Right renal pelvis (tissue), 4 donors: ENCODE data around the gene OBSL1. TPM values are rescaled to one million over a fixed set of nuclear protein-coding genes. Genes with fewer than 3 reads are reported as not detected.

ENCODE experiments used
- DNase-seq, 4 donors: peaks; one replicate each; pipeline ENCODE4 v3.0.0-alpha.2; 2013; ENCODE audit warnings: low read depth in 4 of 4, low spot score in 3 of 4, missing footprints in 1 of 4
- polyA plus RNA-seq, 4 donors: library from polyadenylated mRNA; unstranded; fragments of 120-200 nt; gene quantifications; one replicate each; pipeline ENCODE4 v1.2.1, GENCODE V29; 2013; ENCODE audit not compliant: insufficient read length in 4 of 4

Gene OBSL1
- polyA plus RNA-seq, 4 donors, result 122 to 193 (median 147) TPM

GRCh38 chr2:219552382-219553167 lies 18.8 kb downstream of the OBSL1 start:
- DNase-seq, result peak in 3 of 4 donors; percentile 77 to 88 (median 81)

GRCh38 chr2:219551441-219552381 lies 19.6 kb downstream of the OBSL1 start:
- no peak for DNase-seq

GRCh38 chr2:219549619-219550018 lies 21.7 kb downstream of the OBSL1 start:
- DNase-seq, result no peak

DNA sequence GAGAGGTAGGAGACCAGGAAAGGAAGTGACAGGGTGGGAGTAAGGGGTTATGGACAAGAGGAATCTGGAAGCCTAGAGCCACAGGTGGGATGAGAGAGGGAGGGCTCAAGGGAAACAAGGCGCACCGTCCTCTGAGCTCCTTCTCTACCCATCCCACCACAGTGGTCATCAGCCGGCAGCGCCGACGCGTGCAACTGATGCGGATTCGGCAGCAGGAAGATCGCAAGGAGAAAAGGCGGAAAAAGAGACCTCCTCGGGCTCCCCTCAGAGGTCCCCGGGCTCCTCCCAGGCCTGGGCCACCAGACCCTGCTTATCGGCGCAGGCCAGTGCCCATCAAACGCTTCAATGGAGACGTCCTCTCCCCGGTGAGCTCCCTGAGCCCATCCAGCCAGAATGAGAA lies 22.3 kb downstream of the OBSL1 start:
- no peak for DNase-seq

DNA sequence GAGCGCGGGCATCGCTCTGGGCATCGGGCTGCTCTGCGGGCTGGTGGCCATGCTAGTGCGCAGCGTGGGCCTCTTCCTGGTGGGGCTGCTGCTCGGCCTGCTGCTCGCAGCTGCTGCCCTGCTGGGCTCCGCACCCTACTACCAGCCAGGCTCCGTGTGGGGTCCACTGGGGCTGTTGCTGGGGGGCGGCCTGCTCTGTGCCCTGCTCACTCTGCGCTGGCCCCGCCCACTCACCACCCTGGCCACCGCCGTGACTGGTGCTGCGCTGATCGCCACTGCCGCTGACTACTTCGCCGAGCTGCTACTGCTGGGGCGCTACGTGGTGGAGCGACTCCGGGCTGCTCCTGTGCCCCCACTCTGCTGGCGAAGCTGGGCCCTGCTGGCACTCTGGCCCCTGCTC lies 23.7 kb downstream of the OBSL1 start:
- DNase-seq, result no peak

GRCh38 chr2:219545943-219546352 lies 25.4 kb downstream of the OBSL1 start:
- DNase-seq, result no peak

- no peak for DNase-seq
Observed at GRCh38 chr2:219545295-219545942, 25.9 kb downstream of the OBSL1 start.

GRCh38 chr2:219544567-219544966 lies 26.8 kb downstream of the OBSL1 start:
- DNase-seq, result no peak

- DNase-seq, result peak; percentile 94 to 98 (median 97)
Observed at GRCh38 chr2:219543596-219544358, 27.6 kb downstream of the OBSL1 start, which contains the start of the genes CHPF and TMEM198. TSS of gene CHPF (minus strand) at chr2:219543809. CDS start at chr2:219543538, 271 bp downstream. TSS of gene TMEM198 (plus strand) at chr2:219544028. CDS start at chr2:219544728, 700 bp downstream.

GRCh38 chr2:219542931-219543595 lies 28.3 kb downstream of the OBSL1 start:
- DNase-seq, result no peak

GRCh38 chr2:219541611-219542180 lies 29.6 kb downstream of the OBSL1 start:
- peak in 2 of 4 donors; percentile 72 to 85 for DNase-seq

GRCh38 chr2:219540784-219541504 lies 30.4 kb downstream of the OBSL1 start:
- no peak for DNase-seq

DNA sequence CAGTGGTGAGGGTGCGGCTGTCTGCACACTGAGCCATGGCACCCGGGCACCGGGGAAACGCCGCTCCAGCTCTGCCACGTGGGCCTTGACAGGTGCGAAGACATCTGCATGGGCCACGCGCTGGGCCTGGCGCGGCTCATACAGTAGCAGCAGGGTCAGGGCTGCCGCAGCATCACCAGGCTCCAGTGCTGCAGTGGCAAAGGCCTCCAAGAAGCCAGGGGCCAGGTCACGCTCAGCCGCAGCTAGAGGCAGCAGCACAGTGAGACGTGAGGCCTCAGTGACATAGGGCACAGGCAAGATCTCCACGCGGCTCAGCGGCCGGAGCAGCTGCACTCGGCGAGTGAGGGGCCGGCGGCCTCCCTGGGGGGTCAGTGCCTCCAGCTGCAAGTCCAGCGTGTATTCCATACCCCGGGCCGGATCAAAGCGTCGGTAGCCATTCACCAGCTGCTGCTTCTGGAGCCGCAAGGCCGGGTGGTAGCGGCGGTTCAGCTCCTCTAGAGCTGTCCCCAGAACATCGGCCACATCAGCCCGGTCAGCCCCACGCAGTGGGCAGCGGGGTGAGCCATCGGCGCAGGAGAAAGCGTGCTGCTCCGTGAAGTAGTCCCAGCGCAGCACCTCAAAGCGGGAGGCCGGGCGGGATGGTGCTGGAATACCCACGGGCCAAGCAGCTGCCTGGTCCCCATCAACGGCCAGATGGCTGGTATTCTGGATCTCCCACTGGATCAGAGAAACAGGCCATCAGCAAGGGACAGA lies 31.2 kb downstream of the OBSL1 start:
- DNase-seq, result no peak

DNA sequence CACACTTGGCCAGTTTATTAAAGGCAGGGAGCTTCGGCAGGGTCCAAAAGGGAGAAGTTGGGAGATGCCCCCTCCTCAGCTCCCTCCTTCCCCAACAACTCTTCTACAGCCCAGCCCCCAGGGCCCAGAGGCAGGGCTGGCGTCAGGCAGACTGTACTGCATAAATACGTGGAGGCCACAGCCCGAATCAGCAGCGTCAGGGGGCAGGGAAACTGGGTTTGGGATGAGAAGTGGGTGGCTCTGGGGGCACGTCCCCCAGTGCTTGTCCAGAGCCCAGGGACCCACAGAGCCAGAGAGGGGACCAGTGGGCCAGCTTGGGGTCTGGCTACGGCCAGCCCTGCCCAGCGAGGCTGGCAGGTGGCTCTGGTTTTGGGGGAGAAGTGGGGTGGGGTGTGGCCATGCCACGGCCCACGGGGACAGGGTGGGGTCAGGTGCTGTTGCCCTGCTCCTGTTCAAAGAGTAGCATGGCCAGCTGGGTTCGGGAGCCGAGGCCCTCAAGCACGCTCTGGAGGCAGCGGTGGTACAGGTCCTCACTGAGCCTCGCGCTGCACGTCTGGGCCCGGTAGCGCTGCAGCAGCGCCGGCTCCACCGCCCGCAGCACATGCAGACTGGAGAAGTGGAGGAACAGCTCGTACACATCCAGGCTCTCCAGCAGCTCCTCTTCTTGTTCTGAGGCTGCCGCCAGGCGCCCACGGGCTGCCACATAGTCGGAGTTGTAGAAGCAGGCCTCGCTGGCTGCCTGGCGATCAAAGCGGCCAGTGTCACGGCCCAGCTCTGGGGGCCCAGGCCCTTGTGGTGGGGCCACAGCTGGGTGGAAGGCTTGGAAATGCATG lies 32.2 kb downstream of the OBSL1 start:
- DNase-seq, result no peak

- no peak for DNase-seq
Observed at GRCh38 chr2:219538504-219538951, 32.8 kb downstream of the OBSL1 start.

DNA sequence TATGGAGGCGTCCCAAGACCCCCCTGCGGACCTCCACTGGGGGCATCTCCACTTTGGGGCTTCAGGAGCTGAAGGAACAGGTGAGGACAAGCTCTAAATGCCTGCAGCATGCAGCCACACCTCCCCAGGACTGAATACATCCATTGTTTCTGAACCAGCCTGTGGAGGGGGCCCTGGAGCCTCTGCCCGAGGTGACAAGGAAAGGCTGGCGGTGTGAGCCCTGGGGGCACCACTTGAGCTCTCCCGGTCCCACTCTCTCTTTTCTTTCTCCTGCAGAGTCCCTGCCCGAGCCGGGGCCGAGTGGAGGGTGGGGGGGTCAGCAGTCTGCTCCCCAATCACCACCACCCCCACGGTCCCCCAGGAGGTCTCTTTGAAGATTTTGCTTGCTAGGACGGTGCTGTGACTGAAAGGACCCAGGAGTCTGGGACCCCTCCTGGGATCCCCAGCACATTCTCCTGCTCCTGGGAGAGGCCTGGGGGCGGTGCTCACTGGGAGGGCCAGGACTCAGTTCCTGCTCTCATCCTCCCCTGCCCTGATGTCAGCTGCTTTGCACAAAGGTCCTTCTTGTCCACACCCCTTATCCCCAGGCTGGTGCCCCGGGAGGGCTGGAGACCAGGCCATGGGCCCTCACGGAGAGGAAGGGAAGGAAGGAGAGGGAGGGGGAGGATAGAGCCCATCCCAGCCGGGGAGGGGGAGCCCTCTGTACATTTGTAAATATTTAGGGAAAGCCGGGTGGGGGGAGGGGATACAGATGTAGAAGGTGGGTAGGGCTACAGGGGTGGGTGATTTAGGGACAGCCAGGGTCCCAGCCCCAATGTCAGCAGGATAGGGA lies 33.5 kb downstream of the OBSL1 start:
- DNase-seq, result no peak
